K562 (cell line): Measurements from ENCODE around the gene PSRC1.

ENCODE experiments used
- CBX8 ChIP-seq: fragments of 200-600 bp; sonication (generic); IDR thresholded peaks from 2 replicates; pipeline ENCODE4 v1.6.1; 2012; ENCODE audit warnings: borderline replicate concordance, mixed run types, low read depth, mild to moderate bottlenecking, moderate library complexity, mixed read lengths, low read length, control low read depth, inconsistent platforms; ENCODE audit not compliant: poor library complexity, severe bottlenecking; ENCODE audit errors: extremely low read depth
- CTBP1 ChIP-seq: fragments of 450-650 bp; IDR thresholded peaks from 2 replicates; pipeline ENCODE4 v1.6.1; 2016; ENCODE audit warnings: borderline replicate concordance
- NRF1 ChIP-seq, 2 experiments: fragments of 450-650 bp; IDR thresholded peaks in 1 of 2; conservative IDR thresholded peaks in 1 of 2; 2 replicates each; pipeline ENCODE4 v1.6.1; 2014; ENCODE audit warnings: mild to moderate bottlenecking in 2 of 2
- POLR2AphosphoS5 ChIP-seq: IDR thresholded peaks from 2 replicates; pipeline ENCODE4 v1.6.1; 2011; ENCODE audit warnings: mild to moderate bottlenecking, low read depth, low read length, moderate library complexity; ENCODE audit not compliant: control insufficient read depth, insufficient read depth
- TAL1 ChIP-seq: fragments of 450-650 bp; IDR thresholded peaks from 2 replicates; pipeline ENCODE4 v1.6.1; 2016; ENCODE audit warnings: mild to moderate bottlenecking
- ZBTB8A ChIP-seq: fragments of 450-650 bp; IDR thresholded peaks from 2 replicates; pipeline ENCODE4 v1.6.1; 2018; ENCODE audit warnings: mild to moderate bottlenecking, moderate library complexity; ENCODE audit not compliant: partially characterized antibody
- ZC3H4 ChIP-seq: sonication (generic); formaldehyde crosslinking; IDR thresholded peaks from 2 replicates; pipeline ENCODE4 v1.9.0; 2021; ENCODE audit warnings: missing genetic modification reagents, borderline replicate concordance
- ZNF239 ChIP-seq: fragments of 250-450 bp; sonication (Bioruptor Pico); IDR thresholded peaks from 2 replicates; pipeline ENCODE4 v1.4.0; 2020; ENCODE audit warnings: mild to moderate bottlenecking
- TF ChIP-seq, protein P1 (sequence below), 2 experiments: fragments of 450-650 bp; IDR thresholded peaks; 2 replicates each; pipeline ENCODE4 v1.6.1; 2016

DNA sequence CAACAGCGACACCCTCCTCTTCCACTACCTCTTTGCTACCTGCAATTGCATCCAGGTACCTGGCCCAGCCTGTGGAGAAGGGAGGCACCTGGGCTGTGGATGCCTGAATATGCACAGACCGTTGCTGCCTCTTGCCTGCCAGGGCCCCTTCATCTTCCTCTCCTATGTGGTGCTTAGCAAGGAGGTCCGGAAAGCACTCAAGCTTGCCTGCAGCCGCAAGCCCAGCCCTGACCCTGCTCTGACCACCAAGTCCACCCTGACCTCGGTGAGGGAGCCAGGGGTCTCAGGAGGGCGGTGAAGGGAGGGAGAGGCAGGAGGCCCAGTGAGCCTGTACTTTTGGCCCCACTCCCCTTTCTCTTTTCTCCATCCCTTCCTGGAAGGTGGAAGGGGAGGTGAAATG, 11.5 kb downstream of the PSRC1 start:
- TF ChIP-seq ZC3H4 (CRISPR knock-in tag) = no peak
- TF ChIP-seq ZBTB8A = no peak
- no peak for TF ChIP-seq NRF1 (conservative IDR thresholded peaks at IDR 0.05 in 1 of 2, IDR thresholded peaks at IDR 0.05 in 1 of 2)
- TF ChIP-seq CBX8 = no peak
- no peak for TF ChIP-seq ZNF239 (CRISPR knock-in tag)
- TF ChIP-seq, protein P1, sequence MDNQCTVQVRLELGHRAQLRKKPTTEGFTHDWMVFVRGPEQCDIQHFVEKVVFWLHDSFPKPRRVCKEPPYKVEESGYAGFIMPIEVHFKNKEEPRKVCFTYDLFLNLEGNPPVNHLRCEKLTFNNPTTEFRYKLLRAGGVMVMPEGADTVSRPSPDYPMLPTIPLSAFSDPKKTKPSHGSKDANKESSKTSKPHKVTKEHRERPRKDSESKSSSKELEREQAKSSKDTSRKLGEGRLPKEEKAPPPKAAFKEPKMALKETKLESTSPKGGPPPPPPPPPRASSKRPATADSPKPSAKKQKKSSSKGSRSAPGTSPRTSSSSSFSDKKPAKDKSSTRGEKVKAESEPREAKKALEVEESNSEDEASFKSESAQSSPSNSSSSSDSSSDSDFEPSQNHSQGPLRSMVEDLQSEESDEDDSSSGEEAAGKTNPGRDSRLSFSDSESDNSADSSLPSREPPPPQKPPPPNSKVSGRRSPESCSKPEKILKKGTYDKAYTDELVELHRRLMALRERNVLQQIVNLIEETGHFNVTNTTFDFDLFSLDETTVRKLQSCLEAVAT (IDR thresholded peaks at IDR 0.05) = no peak
- TF ChIP-seq POLR2AphosphoS5 = no peak
- TF ChIP-seq TAL1 = no peak
- TF ChIP-seq CTBP1 = no peak
